NCI-H446 (cell line): ENCODE measurements around the gene VIT.

Experiments
- DNase-seq, 2 experiments: peaks; one replicate each; lab custom pipeline; 2025; lab: John Stamatoyannopoulos, UW

The VIT gene

DNA sequence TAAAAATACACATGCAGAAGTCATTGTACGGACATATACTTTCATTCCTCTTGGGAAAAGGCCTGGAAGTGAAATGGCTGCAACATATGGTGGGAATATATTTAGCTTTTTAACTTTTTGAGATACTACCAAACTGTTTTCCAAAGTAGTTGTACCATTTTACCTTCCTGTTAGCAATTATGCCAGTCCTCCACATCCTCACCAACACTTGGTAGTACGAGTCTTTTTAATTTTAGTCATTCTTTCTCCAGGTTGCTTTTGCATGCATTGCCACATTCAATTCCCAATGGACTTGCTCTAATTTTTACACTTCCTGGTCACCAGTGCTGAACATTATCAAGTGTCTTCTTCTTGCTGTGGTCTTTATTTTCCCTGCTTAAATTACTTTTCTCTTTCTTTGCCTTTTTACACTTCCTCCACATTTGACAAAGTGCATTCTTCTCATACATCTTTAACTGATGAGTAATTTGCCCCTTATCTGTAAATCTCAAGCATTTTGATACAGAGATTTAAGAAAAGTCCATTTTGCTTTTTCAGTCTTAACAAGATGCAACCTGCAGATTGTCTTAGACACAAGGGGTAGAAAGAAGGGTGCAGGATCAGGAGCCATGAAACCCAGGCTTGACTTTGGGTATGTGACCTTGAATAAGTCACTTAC, 14.5 kb downstream of the VIT start:
- DNase-seq = no peak

DNA sequence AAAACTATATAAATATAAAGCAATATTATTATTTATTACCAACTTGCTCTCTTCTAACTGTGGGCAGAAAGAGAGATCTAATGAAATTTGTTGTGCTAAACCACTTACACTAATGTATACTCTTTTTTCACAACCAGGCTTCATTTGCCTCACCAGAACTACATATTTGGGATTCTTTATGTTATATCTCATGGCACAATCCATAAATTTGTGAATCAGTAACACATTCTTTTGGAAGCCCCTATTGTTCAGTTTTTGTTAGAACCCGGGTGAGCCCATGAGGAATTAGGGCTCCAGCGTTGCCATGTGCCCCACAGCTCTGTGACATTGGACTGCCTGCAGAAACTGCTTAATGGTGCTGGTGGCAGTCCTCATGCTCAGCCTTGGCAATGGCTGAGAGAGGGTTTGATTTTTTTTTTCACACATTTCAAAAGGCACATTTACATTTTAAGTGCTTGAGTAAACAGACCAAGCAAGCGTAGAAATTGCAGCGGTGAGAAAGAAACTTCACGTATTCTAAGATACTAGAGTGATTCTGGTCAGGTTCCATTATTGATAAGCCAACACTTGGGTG, 15.3 kb downstream of the VIT start:
- no peak for DNase-seq

DNA sequence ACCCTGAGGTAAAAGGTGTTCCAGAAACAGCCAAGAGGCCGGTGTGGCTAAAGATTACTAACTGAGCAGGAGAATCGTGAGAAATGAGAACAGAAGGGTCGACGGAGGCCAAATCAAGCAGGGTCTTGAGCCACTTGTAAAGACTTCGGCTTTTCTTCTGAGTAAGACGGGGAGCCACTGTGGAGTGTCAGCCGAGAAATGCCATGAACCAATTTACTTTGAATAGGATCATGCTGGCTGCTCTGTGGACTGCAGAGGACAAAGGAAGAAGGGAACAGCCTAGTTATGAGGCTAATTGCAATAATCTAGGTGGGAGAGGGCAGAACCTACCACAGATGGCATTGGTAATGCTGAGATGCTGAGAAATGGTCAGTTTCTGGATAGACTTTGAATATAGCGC, 16.8 kb downstream of the VIT start:
- no peak for DNase-seq

GRCh38 chr2:36716111-36716510, 19.6 kb downstream of the VIT start:
- DNase-seq = no peak

DNA sequence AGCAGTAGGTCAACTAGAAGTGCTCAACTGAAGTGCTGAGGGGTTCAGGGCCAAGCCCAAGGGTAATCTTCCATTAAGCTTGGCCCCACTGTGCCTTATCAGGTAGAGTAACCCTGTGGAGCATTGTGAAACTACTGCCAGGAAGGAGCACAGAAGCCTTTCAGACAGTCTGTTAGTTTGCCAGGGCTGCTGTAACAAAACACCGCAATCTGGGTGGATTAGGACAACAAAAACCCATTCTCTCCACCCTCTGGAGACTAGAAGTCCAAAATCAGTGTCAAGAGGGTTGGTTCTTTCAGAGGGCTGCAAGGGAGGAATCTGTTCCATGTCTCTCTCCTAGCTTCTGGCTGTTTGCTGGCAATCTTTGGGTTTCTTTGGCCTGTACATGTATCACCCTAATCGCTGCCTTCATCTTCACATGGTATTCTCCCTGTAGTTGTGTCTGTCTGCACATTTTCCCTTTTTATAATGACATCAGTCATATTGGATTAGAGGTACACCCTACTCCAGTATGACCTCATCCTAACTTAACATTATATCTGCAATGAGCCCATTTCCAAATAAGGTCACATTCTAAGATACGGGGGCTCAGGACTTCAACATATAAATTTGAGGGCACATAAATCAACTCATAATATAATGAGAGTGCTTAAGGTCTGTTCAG, 21.2 kb downstream of the VIT start:
- no peak for DNase-seq

DNA sequence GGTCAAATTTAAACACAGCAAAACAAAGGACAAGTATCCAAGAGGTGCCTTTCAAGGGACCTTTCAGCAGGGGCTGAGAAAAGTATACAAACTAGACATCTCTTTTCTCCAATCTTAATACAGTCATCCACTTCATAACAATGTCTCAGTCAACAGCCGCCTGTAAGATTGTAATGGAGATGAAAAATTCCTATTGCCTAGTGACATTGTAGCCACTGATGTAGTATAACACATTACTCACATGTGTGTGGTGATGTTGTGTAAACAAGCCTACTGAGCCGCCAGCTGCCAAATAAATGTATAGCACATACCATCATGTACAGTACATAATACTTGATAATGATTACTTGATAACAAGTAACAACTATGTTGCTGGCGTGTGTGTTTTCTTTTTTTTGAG, 31.0 kb downstream of the VIT start:
- DNase-seq = no peak

GRCh38 chr2:36729067-36729466, 32.6 kb downstream of the VIT start:
- no peak for DNase-seq

DNA sequence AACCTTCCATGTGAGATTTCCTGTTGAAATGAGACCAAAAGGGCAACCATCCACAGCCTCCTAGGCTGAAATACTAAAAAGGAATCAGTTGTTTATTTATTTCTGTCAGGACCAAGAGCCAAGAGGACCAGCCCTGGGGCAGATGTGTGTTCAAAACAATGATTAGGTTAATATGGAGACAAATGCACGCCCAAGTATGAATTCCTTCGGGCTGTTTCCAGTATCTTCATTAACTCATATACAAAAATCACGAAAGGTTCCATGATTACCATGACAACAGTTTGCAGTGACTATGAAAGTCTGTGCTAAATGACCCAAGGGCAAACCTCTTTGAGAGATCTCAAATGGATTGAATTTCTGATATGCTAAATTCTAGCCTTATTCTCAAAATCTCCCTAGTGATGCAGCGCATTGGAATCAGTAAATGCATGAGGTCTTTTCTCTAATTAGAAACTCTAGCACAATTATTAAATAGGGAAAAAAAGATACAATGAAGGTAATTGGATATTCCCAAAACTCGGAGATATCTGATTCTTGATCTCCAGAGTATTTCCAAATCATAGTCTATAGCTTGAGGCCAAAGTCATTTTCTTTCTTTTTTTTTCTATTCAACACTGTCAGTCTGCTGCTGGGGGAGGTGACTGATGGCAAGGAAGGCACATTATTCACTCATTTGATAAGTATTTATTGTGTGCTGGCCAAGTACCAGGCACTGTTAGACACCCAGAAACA, 35.6 kb downstream of the VIT start:
- DNase-seq = no peak

GRCh38 chr2:36732673-36733036, 36.1 kb downstream of the VIT start:
- DNase-seq = no peak

DNA sequence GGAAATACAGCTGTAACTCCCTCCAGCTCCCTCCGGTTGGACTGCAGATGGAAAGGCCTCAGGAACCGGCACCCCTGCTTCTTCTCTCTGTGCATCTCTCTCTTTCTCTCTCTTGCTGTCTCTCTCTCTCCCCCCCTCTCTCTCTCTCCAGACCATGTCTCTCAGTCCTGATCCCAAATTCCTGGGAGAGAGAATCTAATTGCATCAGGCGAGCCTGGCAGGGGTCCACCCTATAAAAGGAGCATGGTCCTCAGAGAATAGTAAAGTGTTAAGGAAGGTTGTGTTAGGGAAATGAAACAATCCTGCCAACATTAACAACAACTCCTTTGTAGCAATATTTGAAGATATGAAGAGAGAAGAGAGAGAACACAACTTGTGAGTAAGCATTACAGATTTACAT, 36.7 kb downstream of the VIT start:
- no peak for DNase-seq

DNA sequence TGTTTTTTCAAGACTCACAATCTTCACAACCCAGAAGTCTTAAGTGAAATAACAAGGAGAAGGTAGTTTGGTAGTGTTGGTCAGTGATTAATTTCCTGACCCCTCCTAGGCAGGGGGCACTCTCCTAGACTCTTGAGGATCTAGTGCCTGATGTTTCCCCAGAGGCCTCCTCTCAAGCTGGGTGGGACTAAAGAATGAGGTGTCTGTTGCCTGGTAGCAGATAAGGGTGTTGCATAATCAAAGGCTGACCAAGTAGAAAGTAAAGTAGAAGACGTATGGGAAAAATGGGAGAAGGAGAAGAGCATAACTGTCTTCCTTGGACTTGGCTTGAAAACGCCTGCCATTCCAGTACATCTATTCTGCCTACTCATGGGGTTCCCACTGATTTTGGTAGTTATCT, 37.8 kb downstream of the VIT start:
- DNase-seq = no peak

DNA sequence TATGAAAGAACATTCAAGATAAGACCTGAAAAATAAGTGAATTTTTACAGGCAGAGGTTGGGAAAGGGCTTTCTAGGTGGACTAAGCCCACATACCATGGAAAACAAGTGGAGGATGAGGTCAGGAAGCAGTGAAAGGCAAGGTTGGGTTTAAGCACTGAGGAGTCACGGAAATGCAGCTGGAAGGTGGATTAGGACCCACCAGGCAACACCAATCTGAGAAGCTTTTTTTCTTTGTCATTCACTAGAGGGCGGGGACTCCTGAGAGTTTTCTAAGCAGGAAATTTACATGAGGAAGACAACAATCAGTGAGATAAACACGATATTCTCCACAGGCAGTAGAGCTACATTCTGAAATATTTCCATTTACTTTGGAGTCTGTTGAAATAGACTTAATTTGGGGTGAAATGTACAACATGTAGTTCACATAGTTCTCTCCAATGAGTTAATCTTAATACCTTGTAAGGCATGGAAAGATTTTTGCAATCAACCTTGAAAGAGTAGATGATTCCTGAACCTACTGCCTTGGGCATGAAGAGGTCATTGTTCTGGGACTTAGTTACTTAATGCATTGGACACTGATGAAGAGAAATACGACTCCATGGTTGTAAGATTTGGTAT, 40.7 kb downstream of the VIT start:
- no peak for DNase-seq

- DNase-seq = no peak
Measured at GRCh38 chr2:36740061-36740460, 43.6 kb downstream of the VIT start.

- DNase-seq = no peak
Measured at GRCh38 chr2:36741188-36741837, 44.8 kb downstream of the VIT start.

DNA sequence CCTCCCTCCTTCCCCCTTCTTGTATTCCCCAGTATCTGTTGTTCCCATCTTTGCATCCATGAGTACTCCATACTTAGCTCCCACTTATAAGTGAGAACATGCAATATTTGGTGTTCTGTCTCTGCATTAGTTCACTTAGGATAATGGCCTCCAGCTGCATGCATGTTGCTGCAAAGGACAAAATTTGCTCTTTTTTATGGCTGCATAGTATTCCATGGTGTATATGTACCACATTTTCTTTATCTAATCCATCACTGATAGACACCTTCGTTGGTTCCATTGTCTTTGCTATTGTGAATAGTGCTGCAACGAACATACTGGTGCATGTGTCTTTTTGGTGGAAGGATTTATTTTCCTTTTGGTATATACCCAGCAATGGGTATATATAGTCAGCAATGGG, 47.4 kb downstream of the VIT start:
- DNase-seq = no peak

DNA sequence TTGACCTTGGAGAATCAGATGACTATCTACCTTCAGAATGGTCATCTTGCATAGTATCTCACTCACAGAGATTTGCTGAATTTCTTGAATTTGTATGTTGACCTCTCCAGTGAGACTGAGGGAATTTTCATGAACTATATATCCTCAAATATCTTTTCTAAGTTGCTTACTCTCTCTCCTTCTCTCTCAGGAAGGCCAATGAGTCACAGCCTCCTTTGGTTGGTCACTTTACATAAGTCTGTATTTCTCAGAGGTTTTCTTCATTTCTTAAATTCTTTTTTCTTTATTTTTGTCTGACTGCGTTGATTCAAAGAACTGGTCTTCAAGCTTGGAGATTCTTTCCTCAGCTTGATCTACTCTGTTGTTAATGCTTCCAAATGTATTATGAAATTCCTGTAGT, 51.7 kb downstream of the VIT start:
- no peak for DNase-seq

GRCh38 chr2:36750101-36750500, 53.6 kb downstream of the VIT start:
- DNase-seq = no peak

- DNase-seq = no peak
Measured at GRCh38 chr2:36753706-36754221, 57.3 kb downstream of the VIT start.

- DNase-seq = no peak
Measured at GRCh38 chr2:36754578-36754977, 58.1 kb downstream of the VIT start.

- DNase-seq = no peak
Measured at GRCh38 chr2:36756438-36756837, 59.9 kb downstream of the VIT start.

DNA sequence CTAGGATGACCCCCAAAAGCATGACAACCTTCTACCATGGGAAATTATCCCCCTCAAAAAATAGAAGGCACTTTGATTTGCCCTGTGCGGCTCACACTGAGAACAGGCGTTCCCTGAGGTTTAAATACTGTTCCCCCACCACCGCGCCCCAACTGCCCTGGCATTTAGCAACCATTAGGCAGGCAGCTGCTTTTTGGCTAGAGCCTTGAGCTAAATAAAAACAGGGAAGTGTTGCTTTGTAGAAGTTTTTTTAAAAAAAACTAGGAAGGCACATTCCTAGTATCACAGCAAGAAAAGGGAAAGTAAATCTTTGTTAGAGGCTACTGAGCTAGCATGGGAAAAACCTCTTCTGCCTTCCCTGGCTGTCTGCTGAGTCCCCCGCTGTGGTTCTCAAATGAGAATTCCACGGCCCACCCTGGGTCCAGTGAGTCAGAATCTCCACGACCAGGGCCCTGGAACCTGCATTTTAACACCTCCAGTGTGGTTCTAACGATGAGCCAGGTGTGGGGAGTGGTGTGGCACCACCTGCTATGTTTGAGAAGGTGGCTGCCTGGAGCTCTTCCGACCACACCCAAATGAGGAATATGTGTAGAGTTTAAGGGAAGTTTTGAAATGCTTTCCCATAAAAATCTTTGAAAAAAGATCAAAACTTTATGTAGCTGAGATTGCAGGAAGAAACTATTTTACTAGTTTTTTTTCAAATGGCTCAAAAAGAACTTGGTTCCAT, 66.4 kb downstream of the VIT start:
- DNase-seq = no peak
